PFSK-1 (cell line): ENCODE results near the gene CEP295NL.

Experiments used
- FOXP2 ChIP-seq: optimal IDR thresholded peaks from 2 replicates; pipeline ENCODE3; 2011; ENCODE audit warnings: borderline replicate concordance, control low read depth, inconsistent platforms; ENCODE audit not compliant: insufficient read depth; ENCODE audit errors: extremely low read length, extremely low read depth
- POLR2AphosphoS5 ChIP-seq: IDR thresholded peaks from 2 replicates; pipeline ENCODE4 v1.6.1; 2012; ENCODE audit warnings: low read depth, mild to moderate bottlenecking, control low read depth, low read length, moderate library complexity
- SIN3A ChIP-seq: IDR thresholded peaks from 2 replicates; pipeline ENCODE4 v1.6.1; 2012; ENCODE audit warnings: mild to moderate bottlenecking, low read length, moderate library complexity, borderline replicate concordance; ENCODE audit not compliant: insufficient read depth
- TAF1 ChIP-seq: IDR thresholded peaks from 2 replicates; pipeline ENCODE4 v1.6.1; 2012; ENCODE audit warnings: low read length, control low read depth, borderline replicate concordance; ENCODE audit not compliant: insufficient read depth
- TF ChIP-seq, protein P1 (sequence below), 2 experiments: IDR thresholded peaks; 2 replicates each; pipeline versions ENCODE4 v1.6.1 to v1.8.0; 2011 to 2012; ENCODE audit warnings: low read depth in 2 of 2, low read length in 2 of 2, control low read depth in 1 of 2, inconsistent platforms in 1 of 2, mild to moderate bottlenecking in 1 of 2, moderate library complexity in 1 of 2; ENCODE audit not compliant: insufficient read depth in 1 of 2

CEP295NL gene

DNA sequence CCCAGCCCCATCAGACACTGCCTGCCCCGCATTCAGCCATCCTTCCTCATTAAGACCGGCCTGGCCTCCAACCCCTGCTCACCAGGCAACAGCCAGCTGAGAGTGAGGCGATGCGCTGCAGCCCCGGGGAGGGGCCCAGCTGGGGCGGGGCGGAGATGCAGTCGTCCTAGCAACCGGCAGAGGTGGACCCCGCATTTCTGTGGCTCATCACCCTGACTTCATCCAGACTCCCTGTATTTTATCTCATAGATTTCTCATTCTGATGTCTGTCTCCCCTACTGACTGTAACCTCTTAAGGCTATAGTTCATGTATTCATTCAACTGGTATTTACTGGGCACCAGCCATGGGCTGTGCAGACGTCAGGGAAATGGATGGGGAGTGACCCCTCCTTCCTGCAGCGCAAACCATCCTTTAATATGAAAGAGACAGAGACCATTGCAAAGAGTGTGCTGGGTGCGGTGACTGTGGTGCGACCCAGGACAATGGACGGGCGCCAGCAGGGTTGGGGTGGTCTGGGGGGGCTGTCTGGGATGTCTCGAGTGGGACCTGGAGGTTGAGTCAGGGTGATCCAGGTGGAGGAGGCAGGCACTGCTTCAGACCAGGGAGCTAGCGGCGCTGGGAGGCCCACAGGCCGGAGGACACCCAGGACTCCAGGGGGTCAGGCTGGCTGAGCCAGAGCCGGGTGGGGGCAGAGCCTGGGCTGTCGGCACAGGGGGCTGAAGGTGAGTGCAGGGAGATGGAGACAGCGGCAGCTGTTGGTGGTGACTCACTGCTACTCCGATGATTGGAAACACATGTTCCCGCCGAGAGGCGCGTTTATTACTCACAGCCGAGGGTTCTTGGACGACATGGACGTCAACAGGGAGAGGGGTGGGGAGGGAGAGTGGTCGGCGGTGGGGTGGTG lies 32.7 kb upstream of the CEP295NL start:
- TF ChIP-seq FOXP2: peak; percentile 88
- no peak for TF ChIP-seq POLR2AphosphoS5
- peak; percentile 39; the same call in 1 of the 2 replicates for TF ChIP-seq SIN3A
- TF ChIP-seq TAF1: no peak
- TF ChIP-seq, protein P1, sequence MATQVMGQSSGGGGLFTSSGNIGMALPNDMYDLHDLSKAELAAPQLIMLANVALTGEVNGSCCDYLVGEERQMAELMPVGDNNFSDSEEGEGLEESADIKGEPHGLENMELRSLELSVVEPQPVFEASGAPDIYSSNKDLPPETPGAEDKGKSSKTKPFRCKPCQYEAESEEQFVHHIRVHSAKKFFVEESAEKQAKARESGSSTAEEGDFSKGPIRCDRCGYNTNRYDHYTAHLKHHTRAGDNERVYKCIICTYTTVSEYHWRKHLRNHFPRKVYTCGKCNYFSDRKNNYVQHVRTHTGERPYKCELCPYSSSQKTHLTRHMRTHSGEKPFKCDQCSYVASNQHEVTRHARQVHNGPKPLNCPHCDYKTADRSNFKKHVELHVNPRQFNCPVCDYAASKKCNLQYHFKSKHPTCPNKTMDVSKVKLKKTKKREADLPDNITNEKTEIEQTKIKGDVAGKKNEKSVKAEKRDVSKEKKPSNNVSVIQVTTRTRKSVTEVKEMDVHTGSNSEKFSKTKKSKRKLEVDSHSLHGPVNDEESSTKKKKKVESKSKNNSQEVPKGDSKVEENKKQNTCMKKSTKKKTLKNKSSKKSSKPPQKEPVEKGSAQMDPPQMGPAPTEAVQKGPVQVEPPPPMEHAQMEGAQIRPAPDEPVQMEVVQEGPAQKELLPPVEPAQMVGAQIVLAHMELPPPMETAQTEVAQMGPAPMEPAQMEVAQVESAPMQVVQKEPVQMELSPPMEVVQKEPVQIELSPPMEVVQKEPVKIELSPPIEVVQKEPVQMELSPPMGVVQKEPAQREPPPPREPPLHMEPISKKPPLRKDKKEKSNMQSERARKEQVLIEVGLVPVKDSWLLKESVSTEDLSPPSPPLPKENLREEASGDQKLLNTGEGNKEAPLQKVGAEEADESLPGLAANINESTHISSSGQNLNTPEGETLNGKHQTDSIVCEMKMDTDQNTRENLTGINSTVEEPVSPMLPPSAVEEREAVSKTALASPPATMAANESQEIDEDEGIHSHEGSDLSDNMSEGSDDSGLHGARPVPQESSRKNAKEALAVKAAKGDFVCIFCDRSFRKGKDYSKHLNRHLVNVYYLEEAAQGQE (IDR thresholded peaks at IDR 0.05; ENCODE audit: insufficient read depth in 1 of 2, low read depth in 2 of 2, low read length in 2 of 2): peak; percentile 28 to 50; a peak in 1 of 4 replicates

DNA sequence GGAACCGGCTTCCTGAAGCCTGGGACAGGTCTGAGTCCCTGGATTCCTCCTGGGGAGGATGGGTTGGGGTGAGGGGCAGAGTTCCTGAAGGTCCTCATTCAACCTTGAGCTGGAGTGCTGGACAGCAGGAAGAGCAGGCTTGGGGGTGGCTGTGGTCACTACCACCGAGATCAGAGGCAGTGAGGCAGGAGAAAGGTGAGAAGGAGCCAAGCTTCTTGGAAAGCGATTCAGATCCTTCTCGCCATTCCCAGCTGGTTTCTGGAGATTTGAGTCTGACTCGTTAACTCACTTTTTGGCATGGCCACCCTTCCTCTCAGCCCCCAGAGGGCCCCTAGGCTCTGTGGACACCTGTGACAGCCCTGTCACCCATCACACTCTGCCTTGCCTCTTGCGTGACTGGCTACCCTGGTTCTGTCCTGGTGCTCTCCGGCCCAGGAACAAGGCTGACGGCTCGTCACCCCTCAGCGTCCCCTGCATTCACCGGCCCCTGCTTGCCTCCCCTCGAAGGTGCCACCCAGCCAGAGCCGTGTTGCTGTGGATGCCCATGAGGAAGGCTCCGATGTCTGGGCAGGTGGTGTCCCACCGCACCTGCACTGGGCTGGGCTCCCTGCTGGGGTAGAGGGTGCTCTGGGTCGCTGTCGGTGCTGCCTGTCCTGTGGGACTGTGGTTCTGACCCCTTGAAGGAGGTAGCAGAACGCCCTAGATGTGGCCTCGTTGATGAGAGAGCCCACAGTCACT lies 31.8 kb upstream of the CEP295NL start:
- TF ChIP-seq FOXP2: no peak
- no peak for TF ChIP-seq TAF1
- no peak for TF ChIP-seq POLR2AphosphoS5
- TF ChIP-seq, protein P1 (IDR thresholded peaks at IDR 0.05; ENCODE audit: insufficient read depth in 1 of 2, low read depth in 2 of 2, low read length in 2 of 2): no peak

- peak; percentile 67 for TF ChIP-seq FOXP2
- TF ChIP-seq POLR2AphosphoS5: 0 out of 2 replicates have a peak, but pooled peaks have one; percentile 51
- TF ChIP-seq, protein P1 (IDR thresholded peaks at IDR 0.05; ENCODE audit: insufficient read depth in 1 of 2, low read depth in 2 of 2, low read length in 2 of 2): no peak
Observed at GRCh38 chr17:78933959-78934568, 31.1 kb upstream of the CEP295NL start.

- TF ChIP-seq, protein P1 (IDR thresholded peaks at IDR 0.05; ENCODE audit: insufficient read depth in 1 of 2, low read depth in 2 of 2, low read length in 2 of 2): peak in 1 of 2 experiments; percentile 28; a peak in 1 of 4 replicates
- no peak for TF ChIP-seq POLR2AphosphoS5
- peak; percentile 41; the same call in 1 of the 2 replicates for TF ChIP-seq TAF1
- peak; percentile 99 for TF ChIP-seq FOXP2
- peak; percentile 71; the same call in 1 of the 2 replicates for TF ChIP-seq SIN3A
Observed at GRCh38 chr17:78933025-78933958, 30.3 kb upstream of the CEP295NL start.
